Muscle of leg (tissue), 11 donors: ENCODE data around the gene DUSP9. TPM values are rescaled to one million over a fixed set of nuclear protein-coding genes. Genes with fewer than 3 reads are reported as not detected.

Source experiments
- DNase-seq: peaks from one replicate; pipeline ENCODE4 v3.0.0; 2013
- H3K27ac ChIP-seq: one replicate; pipeline ENCODE4 v1.5.1; 2013; ENCODE audit warnings: mild to moderate bottlenecking, low read length, control low read depth
- H3K27me3 ChIP-seq: one replicate; pipeline ENCODE4 v1.6.1; 2013; ENCODE audit warnings: low read length; ENCODE audit not compliant: control insufficient read depth, insufficient read depth
- H3K36me3 ChIP-seq: one replicate; pipeline ENCODE4 v1.6.1; 2013; ENCODE audit warnings: low read length; ENCODE audit not compliant: control insufficient read depth, insufficient read depth
- H3K4me1 ChIP-seq: one replicate; pipeline ENCODE4 v1.6.1; 2013; ENCODE audit warnings: low read length; ENCODE audit not compliant: control insufficient read depth, insufficient read depth
- H3K4me3 ChIP-seq: one replicate; pipeline ENCODE4 v1.5.1; 2013; ENCODE audit warnings: low read length, control low read depth
- H3K9me3 ChIP-seq: replicated peaks from 2 replicates; pipeline ENCODE4 v1.6.1; 2013; ENCODE audit warnings: low read depth, low read length; ENCODE audit not compliant: control insufficient read depth
- WGBS: methylation state at CpG from one replicate; pipeline ENCODE4 v1.1.5; 2013; ENCODE audit warnings: missing lambda C conversion rate; ENCODE audit not compliant: insufficient coverage; 5-methylcytosine and 5-hydroxymethylcytosine counted together
- polyA plus RNA-seq, 8 donors: library from polyadenylated mRNA; unstranded; fragments of 120-200 nt; gene quantifications; one replicate each; pipeline versions ENCODE4 v1.2.1 to v1.2.3, GENCODE V29; 2013; ENCODE audit warnings: inconsistent platforms in 1 of 8, low replicate concordance in 1 of 8; ENCODE audit not compliant: insufficient read length in 8 of 8, insufficient read depth in 1 of 8
- total RNA-seq: library from RNA; stranded (reverse); fragments of 120-200 nt; gene quantifications from one replicate; pipeline ENCODE4 v1.2.4, GENCODE V29; 2013

The DUSP9 gene
- total and polyA plus RNA-seq, 9 donors: 0.11 to 0.89 (median 0.36) TPM; not detected in 1

GRCh38 chrX:153700376-153700945 is 53.5 kb downstream of the DUSP9 start:
- Histone ChIP-seq H3K36me3 (peaks cover 30% of the 10 kb centered on the region), H3K27me3 (no peaks in the 10 kb centered on the region), H3K4me1 (peaks cover 27% of the 10 kb centered on the region), H3K4me3 (no peak overlapping the region), H3K9me3 (no peaks in the 10 kb centered on the region), H3K27ac (peak overlapping the region; percentile 35)
- no peak for DNase-seq
- WGBS: 74% methylated on average over 10 of the region's 15 CpGs

Other genes with a start within 250 kb of the DUSP9 start
- not detected for gene PNMA6E, start 245.9 kb upstream of the DUSP9 start, total RNA-seq
- gene PNMA6E, start 245.9 kb upstream of the DUSP9 start, polyA plus RNA-seq: not detected
- 0.62 TPM for gene ZFP92, start 235.7 kb upstream of the DUSP9 start, total RNA-seq
- gene ZFP92, start 235.7 kb upstream of the DUSP9 start, polyA plus RNA-seq: 1 to 10 TPM in 2 of 8 donors, under 1 TPM in 6; 0.72 to 1.1 (median 0.89) TPM
- 0.49 TPM for gene TREX2, start 201.1 kb upstream of the DUSP9 start, total RNA-seq
- gene TREX2, start 201.1 kb upstream of the DUSP9 start, polyA plus RNA-seq: 1 to 10 TPM in 1 of 8 donors, under 1 TPM in 7; 0.20 to 1.3 (median 0.63) TPM
- gene HAUS7, start 176.6 kb upstream of the DUSP9 start, total RNA-seq: 20.0 TPM
- gene HAUS7, start 176.6 kb upstream of the DUSP9 start, polyA plus RNA-seq: 10 to 100 TPM; 27.2 to 34.3 (median 30.3) TPM
- 39.7 TPM for gene BGN, start 152.2 kb upstream of the DUSP9 start, total RNA-seq
- gene BGN, start 152.2 kb upstream of the DUSP9 start, polyA plus RNA-seq: 100 to 1,000 TPM in 6 of 8 donors, 10 to 100 TPM in 2; 87.7 to 238 (median 161) TPM
- gene ATP2B3, start 129.6 kb upstream of the DUSP9 start, total RNA-seq: 0.18 TPM
- under 1 TPM; 0.22 to 0.56 (median 0.31) TPM for gene ATP2B3, start 129.6 kb upstream of the DUSP9 start, polyA plus RNA-seq
- 14.1 TPM for gene CCNQ, start 48.1 kb upstream of the DUSP9 start, total RNA-seq
- 10 to 100 TPM; 11.7 to 15.9 (median 13.2) TPM for gene CCNQ, start 48.1 kb upstream of the DUSP9 start, polyA plus RNA-seq
- gene PNCK, start 26.6 kb downstream of the DUSP9 start, total RNA-seq: 3.5 TPM
- 10 to 100 TPM in 1 of 8 donors, 1 to 10 TPM in 5, under 1 TPM in 2; 0.93 to 10.6 (median 3.4) TPM for gene PNCK, start 26.6 kb downstream of the DUSP9 start, polyA plus RNA-seq
- 14.6 TPM for gene SLC6A8, start 40.7 kb downstream of the DUSP9 start, total RNA-seq
- gene SLC6A8, start 40.7 kb downstream of the DUSP9 start, polyA plus RNA-seq: 10 to 100 TPM; 23.0 to 49.1 (median 32.5) TPM
- 51.8 TPM for gene BCAP31, start 77.2 kb downstream of the DUSP9 start, total RNA-seq
- 10 to 100 TPM; 73.9 to 90.1 (median 76.9) TPM for gene BCAP31, start 77.2 kb downstream of the DUSP9 start, polyA plus RNA-seq
- gene ABCD1, start 77.7 kb downstream of the DUSP9 start, total RNA-seq: 7.2 TPM
- 10 to 100 TPM in 1 of 8 donors, 1 to 10 TPM in 7; 7.7 to 11.4 (median 9.2) TPM for gene ABCD1, start 77.7 kb downstream of the DUSP9 start, polyA plus RNA-seq
- gene PLXNB3, start 117.0 kb downstream of the DUSP9 start, total RNA-seq: 0.89 TPM
- 1 to 10 TPM; 2.4 to 8.9 (median 4.2) TPM for gene PLXNB3, start 117.0 kb downstream of the DUSP9 start, polyA plus RNA-seq
- gene SRPK3, start 133.8 kb downstream of the DUSP9 start, total RNA-seq: 195 TPM
- 100 to 1,000 TPM; 145 to 273 (median 232) TPM for gene SRPK3, start 133.8 kb downstream of the DUSP9 start, polyA plus RNA-seq
- gene IDH3G, start 147.2 kb downstream of the DUSP9 start, total RNA-seq: 30.6 TPM
- 10 to 100 TPM; 49.7 to 62.4 (median 54.4) TPM for gene IDH3G, start 147.2 kb downstream of the DUSP9 start, polyA plus RNA-seq
- gene SSR4, start 147.5 kb downstream of the DUSP9 start, total RNA-seq: 188 TPM
- gene SSR4, start 147.5 kb downstream of the DUSP9 start, polyA plus RNA-seq: 100 to 1,000 TPM in 7 of 8 donors, 10 to 100 TPM in 1; 95.6 to 148 (median 131) TPM
- 1.6 TPM for gene PDZD4, start 183.3 kb downstream of the DUSP9 start, total RNA-seq
- 1 to 10 TPM; 2.1 to 6.3 (median 3.8) TPM for gene PDZD4, start 183.3 kb downstream of the DUSP9 start, polyA plus RNA-seq
- gene L1CAM, start 239.0 kb downstream of the DUSP9 start, total RNA-seq: 0.84 TPM
- 10 to 100 TPM in 1 of 8 donors, 1 to 10 TPM in 7; 1.6 to 12.0 (median 3.7) TPM for gene L1CAM, start 239.0 kb downstream of the DUSP9 start, polyA plus RNA-seq